Fibroblast of the aortic adventitia (primary cell): Measurements from ENCODE around the gene LENG1. TPM values are rescaled to one million over a fixed set of nuclear protein-coding genes. Genes with fewer than 3 reads are reported as not detected.

Experiments used
- DNase-seq: peaks from one replicate; pipeline ENCODE4 v3.0.0-alpha.2; 2010; ENCODE audit warnings: low read depth
- H3K4me3 ChIP-seq: 2 replicates; pipeline ENCODE4 v1.5.1; 2011; ENCODE audit warnings: low read depth, mild to moderate bottlenecking, control low read depth, low read length, moderate library complexity
- total RNA-seq: library from RNA; depleted of rRNA; stranded (reverse); fragments of >200 nt; gene quantifications from 2 replicates; pipeline ENCODE4 v1.2.3, GENCODE V29; 2012; ENCODE audit warnings: low replicate concordance
- TF ChIP-seq, protein P1 (sequence below): IDR thresholded peaks from 2 replicates; pipeline ENCODE4 v1.5.1; 2011; ENCODE audit warnings: mild to moderate bottlenecking, low read length, control low read depth, inconsistent platforms; ENCODE audit not compliant: insufficient read depth

The LENG1 gene
- total RNA-seq, 1 donor: 4.4 TPM

DNA sequence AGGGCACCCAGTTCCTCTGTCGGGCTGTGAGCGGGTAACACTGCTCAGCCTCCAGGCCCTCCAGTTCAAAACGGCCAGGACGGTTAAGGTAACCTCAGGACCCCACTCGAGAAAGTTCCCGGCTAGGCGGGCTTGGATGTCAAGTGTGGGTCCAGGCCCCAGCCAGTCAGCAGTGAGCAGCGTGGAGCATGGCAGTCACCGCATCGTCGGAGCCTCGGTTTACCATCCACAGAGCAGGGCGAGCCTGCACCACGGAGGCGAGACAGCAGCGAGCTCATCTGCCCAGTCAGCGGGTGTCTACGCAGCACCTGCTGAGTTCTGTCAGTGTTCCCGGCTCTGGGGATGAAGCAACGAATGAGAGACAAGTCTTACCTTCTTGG lies 29.9 kb downstream of the LENG1 start:
- no peak for DNase-seq
- no peak overlapping the region for H3K4me3 ChIP-seq
- TF ChIP-seq, protein P1, sequence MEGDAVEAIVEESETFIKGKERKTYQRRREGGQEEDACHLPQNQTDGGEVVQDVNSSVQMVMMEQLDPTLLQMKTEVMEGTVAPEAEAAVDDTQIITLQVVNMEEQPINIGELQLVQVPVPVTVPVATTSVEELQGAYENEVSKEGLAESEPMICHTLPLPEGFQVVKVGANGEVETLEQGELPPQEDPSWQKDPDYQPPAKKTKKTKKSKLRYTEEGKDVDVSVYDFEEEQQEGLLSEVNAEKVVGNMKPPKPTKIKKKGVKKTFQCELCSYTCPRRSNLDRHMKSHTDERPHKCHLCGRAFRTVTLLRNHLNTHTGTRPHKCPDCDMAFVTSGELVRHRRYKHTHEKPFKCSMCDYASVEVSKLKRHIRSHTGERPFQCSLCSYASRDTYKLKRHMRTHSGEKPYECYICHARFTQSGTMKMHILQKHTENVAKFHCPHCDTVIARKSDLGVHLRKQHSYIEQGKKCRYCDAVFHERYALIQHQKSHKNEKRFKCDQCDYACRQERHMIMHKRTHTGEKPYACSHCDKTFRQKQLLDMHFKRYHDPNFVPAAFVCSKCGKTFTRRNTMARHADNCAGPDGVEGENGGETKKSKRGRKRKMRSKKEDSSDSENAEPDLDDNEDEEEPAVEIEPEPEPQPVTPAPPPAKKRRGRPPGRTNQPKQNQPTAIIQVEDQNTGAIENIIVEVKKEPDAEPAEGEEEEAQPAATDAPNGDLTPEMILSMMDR: no peak

GRCh38 chr19:54128796-54129616 lies 30.5 kb downstream of the LENG1 start:
- H3K4me3 ChIP-seq: no peak overlapping the region
- TF ChIP-seq, protein P1: no peak
- no peak for DNase-seq

GRCh38 chr19:54128441-54128725 lies 31.1 kb downstream of the LENG1 start:
- DNase-seq: no peak
- H3K4me3 ChIP-seq: no peak overlapping the region
- TF ChIP-seq, protein P1: no peak

GRCh38 chr19:54127688-54128440 lies 31.7 kb downstream of the LENG1 start:
- TF ChIP-seq, protein P1: no peak
- DNase-seq: no peak
- no peak overlapping the region for H3K4me3 ChIP-seq

GRCh38 chr19:54125713-54126112 lies 33.8 kb downstream of the LENG1 start:
- TF ChIP-seq, protein P1: no peak
- DNase-seq: no peak
- H3K4me3 ChIP-seq: no peak overlapping the region

DNA sequence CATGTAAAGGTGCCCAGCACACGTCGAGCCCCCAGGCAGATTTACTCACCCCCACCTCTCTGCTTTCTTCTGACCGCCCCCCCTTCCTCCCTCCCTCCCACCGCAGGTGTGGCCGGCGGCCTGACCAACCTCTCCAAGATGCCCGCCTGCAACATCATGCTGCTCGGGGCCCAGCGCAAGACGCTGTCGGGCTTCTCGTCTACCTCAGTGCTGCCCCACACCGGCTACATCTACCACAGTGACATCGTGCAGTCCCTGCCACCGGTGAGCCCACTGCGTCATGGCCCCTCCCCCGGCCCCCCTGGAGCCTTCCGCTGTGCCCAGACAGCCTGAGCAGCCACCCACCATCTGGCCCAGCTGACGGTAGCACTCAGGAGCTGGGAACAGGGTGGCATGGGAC lies 35.1 kb downstream of the LENG1 start:
- DNase-seq: no peak
- TF ChIP-seq, protein P1: no peak
- no peak overlapping the region for H3K4me3 ChIP-seq
